A549 treated with GW870086 at 1 μM for 4 hours (cell line): ENCODE results near the gene TCAIM. TPM values are rescaled to one million over a fixed set of nuclear protein-coding genes. Genes with fewer than 3 reads are reported as not detected.

Source experiments
- total RNA-seq: library from RNA; stranded (reverse); fragments of 200-300 nt; extraction: Qiagen RNA extraction; gene quantifications from 5 replicates; pipeline ENCODE4 v1.2.3, GENCODE V29; 2022; ENCODE audit warnings: low read depth

The TCAIM gene
- total RNA-seq = 7.3 to 8.7 TPM (median 8.3 TPM) in 5 replicates

GRCh38 chr3:44338010-44338827, at the start of gene TCAIM:
TCAIM (plus strand) TSS chr3:44338766; CDS start chr3:44354783, 16,017 bp downstream.

Other genes starting within 250 kb of the TCAIM start
- gene TOPAZ1, start 96.9 kb upstream of the TCAIM start, total RNA-seq = not detected in 5 replicates
- 1.7 to 2.9 TPM (median 2.8 TPM) in 5 replicates for gene ZNF445, start 138.9 kb downstream of the TCAIM start, total RNA-seq
- not detected in 5 replicates for gene ZKSCAN7, start 216.4 kb downstream of the TCAIM start, total RNA-seq
- gene ZNF660, start 246.2 kb downstream of the TCAIM start, total RNA-seq = not detected in 5 replicates